Naive B cell (primary cell): ENCODE results near the gene MTTP. TPM values are rescaled to one million over a fixed set of nuclear protein-coding genes. Genes with fewer than 3 reads are reported as not detected.

ENCODE experiments used
- ATAC-seq, 2 donors: fragments of 150-1000 bp; cut with Tn5 transposase; 2 replicates each; pipeline ENCODE4 v1.10.0; 2021; ENCODE audit warnings: low read depth in 2 of 2, mild to moderate bottlenecking in 2 of 2, moderate library complexity in 2 of 2
- DNase-seq: peaks from one replicate; pipeline ENCODE4 v3.0.0; 2022
- H3K27ac Mint-ChIP-seq, 6 donors: one replicate each; pipeline ENCODE4 v1.8.0; 2020 to 2022; ENCODE audit warnings: mild to moderate bottlenecking in 6 of 6, mixed read lengths in 6 of 6, moderate library complexity in 5 of 6, inconsistent platforms in 2 of 6
- H3K27me3 Mint-ChIP-seq, 3 donors: one replicate each; pipeline ENCODE4 v1.8.0; 2021 to 2022; ENCODE audit warnings: mixed read lengths in 3 of 3, mild to moderate bottlenecking in 1 of 3
- H3K36me3 Mint-ChIP-seq, 2 donors: one replicate each; pipeline ENCODE4 v1.8.0; 2020 to 2022; ENCODE audit warnings: mixed read lengths in 2 of 2, inconsistent platforms in 1 of 2, mild to moderate bottlenecking in 1 of 2
- H3K4me1 Mint-ChIP-seq, 3 donors: one replicate each; pipeline ENCODE4 v1.8.0; 2020 to 2022; ENCODE audit warnings: mixed read lengths in 3 of 3, inconsistent platforms in 1 of 3, mild to moderate bottlenecking in 1 of 3, moderate library complexity in 1 of 3
- H3K4me3 Mint-ChIP-seq, 8 donors: one replicate each; pipeline ENCODE4 v1.8.0; 2020 to 2022; ENCODE audit warnings: mild to moderate bottlenecking in 8 of 8, mixed read lengths in 8 of 8, moderate library complexity in 8 of 8, inconsistent platforms in 2 of 8
- H3K9me3 Mint-ChIP-seq, 7 donors: one replicate each; pipeline ENCODE4 v1.8.0; 2020 to 2022; ENCODE audit warnings: mixed read lengths in 7 of 7, mild to moderate bottlenecking in 5 of 7, inconsistent platforms in 2 of 7, moderate library complexity in 1 of 7
- polyA plus RNA-seq, 6 donors: library from polyadenylated mRNA; unstranded; fragments of 300-500 nt; fragmentation: Illumina TruSeq; gene quantifications; one replicate each; pipeline ENCODE4 v1.2.3, GENCODE V29; 2021; ENCODE audit warnings: low read depth in 6 of 6

MTTP gene
- polyA plus RNA-seq, 6 donors from 2014 or later = not detected

DNA sequence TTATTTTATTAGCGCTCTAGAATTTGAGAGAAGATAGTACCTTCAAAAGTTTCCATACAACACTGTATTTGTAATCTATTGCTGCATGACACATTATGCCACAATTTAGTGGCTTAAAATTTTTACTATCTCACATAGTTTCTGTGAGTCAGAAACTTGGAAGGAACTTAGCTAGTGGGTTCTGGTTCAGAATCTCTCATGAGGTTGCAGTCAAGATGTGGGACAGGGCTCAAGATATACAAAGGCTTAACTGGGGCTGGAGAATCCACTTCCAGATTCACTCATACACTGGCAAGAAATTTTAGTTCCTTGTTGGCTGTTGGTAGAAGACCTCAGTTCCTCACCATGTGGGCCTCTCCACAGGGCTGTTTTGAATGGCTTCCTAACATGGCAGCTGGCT lies 94.5 kb downstream of the MTTP start:
- H3K27me3 Mint-ChIP-seq = peaks cover 5 to 21% (median 9%) of the 10 kb centered on the region in 3 donors
- no peaks in the 10 kb centered on the region for H3K4me1 Mint-ChIP-seq
- ATAC-seq (no peak), DNase-seq (no peak)
- peaks cover 13 to 40% (median 23%) of the 10 kb centered on the region in 7 donors for H3K9me3 Mint-ChIP-seq
- peaks cover 12 to 24% of the 10 kb centered on the region in 2 donors for H3K36me3 Mint-ChIP-seq
- H3K27ac Mint-ChIP-seq = no peak overlapping the region
- H3K4me3 Mint-ChIP-seq = no peak overlapping the region

DNA sequence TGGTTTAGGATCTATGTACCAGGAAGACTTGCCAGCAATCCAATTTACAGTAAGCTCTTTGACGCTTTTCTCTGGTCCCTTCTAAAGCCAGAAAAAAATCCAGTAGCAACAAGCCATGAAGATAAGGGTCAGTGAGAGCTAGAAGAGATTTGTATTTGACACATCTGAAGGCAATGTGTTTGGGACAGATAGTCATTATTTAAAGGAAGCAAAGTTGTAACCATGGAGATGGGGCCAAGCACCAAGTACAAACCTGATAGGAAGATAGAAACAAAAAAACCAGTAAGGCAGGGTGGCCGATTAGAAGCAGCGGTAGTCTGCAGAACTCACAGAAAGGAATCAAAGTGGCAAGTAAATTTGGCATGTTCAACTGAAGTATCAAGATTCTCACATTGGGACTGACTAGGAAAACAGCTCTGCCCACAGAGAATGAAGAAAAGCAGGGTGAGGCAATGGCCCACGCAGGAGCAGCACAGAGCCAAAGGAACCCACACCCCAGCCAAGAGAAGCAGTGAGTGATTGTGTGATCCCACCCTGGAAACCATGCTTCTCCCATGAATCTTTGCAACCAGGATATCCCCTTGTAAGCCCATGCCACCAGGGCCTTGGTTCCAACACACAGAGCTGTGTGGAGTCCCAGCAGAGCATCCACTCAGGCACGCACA lies 95.9 kb downstream of the MTTP start:
- DNase-seq = no peak
- no peak overlapping the region for H3K4me3 Mint-ChIP-seq
- H3K36me3 Mint-ChIP-seq = peaks cover 12 to 24% of the 10 kb centered on the region in 2 donors
- no peak overlapping the region for H3K27ac Mint-ChIP-seq
- H3K9me3 Mint-ChIP-seq = peaks cover 16 to 49% (median 31%) of the 10 kb centered on the region in 7 donors
- ATAC-seq = no peak
- no peaks in the 10 kb centered on the region for H3K4me1 Mint-ChIP-seq
- H3K27me3 Mint-ChIP-seq = peaks cover 5 to 16% (median 8%) of the 10 kb centered on the region in 3 donors

Other genes with a start within 250 kb of the MTTP start
- gene ADH1C, start 222.1 kb upstream of the MTTP start, polyA plus RNA-seq = not detected
- not detected for gene ADH7, start 139.5 kb upstream of the MTTP start, polyA plus RNA-seq
- not detected for gene C4orf17, start 63.8 kb upstream of the MTTP start, polyA plus RNA-seq
- gene TRMT10A, start 10.8 kb upstream of the MTTP start, polyA plus RNA-seq = 1 to 10 TPM in 5 of 6 donors, not detected in 1; 2.6 to 5.6 (median 3.2) TPM
- gene C4orf54, start 83.0 kb downstream of the MTTP start, polyA plus RNA-seq = not detected
- gene DAPP1, start 242.0 kb downstream of the MTTP start, polyA plus RNA-seq = 100 to 1,000 TPM; 114 to 255 (median 199) TPM